Endothelial cell of umbilical vein (primary cell): ENCODE data around the gene VAV3. TPM values are rescaled to one million over a fixed set of nuclear protein-coding genes. Genes with fewer than 3 reads are reported as not detected.

ENCODE experiments used
- BruUV-seq: library from RNA; stranded (reverse); fragments of 400-500 nt; replicated peaks from 2 replicates; lab custom pipeline; 2021; lab: Mats Ljungman, UMichigan
- CTCF ChIA-PET: fragments of 300-600, 350-600 bp; sonication (Branson Sonifier 250); formaldehyde crosslinking; loops from one replicate; lab custom pipeline; 2021; ENCODE audit warnings: antibody characterized with exemption, inconsistent platforms; lab: Charles Lee
- POLR2A ChIA-PET: fragments of 300-600, 350-600 bp; sonication (Branson Sonifier 250); formaldehyde crosslinking; loops from one replicate; lab custom pipeline; 2021; ENCODE audit warnings: antibody characterized with exemption, inconsistent platforms; lab: Charles Lee
- DNase-seq: peaks from one replicate; pipeline ENCODE4 v3.0.0-alpha.2; 2011; ENCODE audit warnings: low read depth, low spot score
- FAIRE-seq: peaks from 2 replicates; lab custom pipeline; 2011; peaks lifted over from hg19 to GRCh38; lab: Jason Lieb, UNC
- H2AFZ ChIP-seq: 2 replicates; pipeline ENCODE4 v1.6.0; 2012; ENCODE audit warnings: low read depth, low read length, control low read depth, inconsistent platforms
- H3K27ac ChIP-seq: 2 replicates; pipeline ENCODE4 v1.5.1; 2011; ENCODE audit warnings: low read depth, mild to moderate bottlenecking, control low read depth, low read length, moderate library complexity; ENCODE audit not compliant: insufficient read depth
- H3K27me3 ChIP-seq, 2 experiments: 2 replicates each; pipeline versions ENCODE4 v1.6.0 to v1.6.1; 2011; ENCODE audit warnings: low read length in 2 of 2, mixed read lengths in 1 of 2; ENCODE audit not compliant: control insufficient read depth in 2 of 2, insufficient read depth in 2 of 2
- H3K36me3 ChIP-seq, 2 experiments: 2 replicates in 1 of 2; 3 replicates in 1 of 2; pipeline ENCODE4 v1.5.1; 2011; ENCODE audit warnings: low read length in 2 of 2, mild to moderate bottlenecking in 1 of 2, moderate library complexity in 1 of 2; ENCODE audit not compliant: control insufficient read depth in 2 of 2, insufficient read depth in 2 of 2; ENCODE audit errors: extremely low read depth in 1 of 2
- H3K4me1 ChIP-seq: 3 replicates; pipeline ENCODE4 v1.5.1; 2011; ENCODE audit warnings: mild to moderate bottlenecking, low read length; ENCODE audit not compliant: control insufficient read depth, insufficient read depth; ENCODE audit errors: extremely low read depth
- H3K4me2 ChIP-seq: 2 replicates; pipeline ENCODE4 v1.6.1; 2011; ENCODE audit warnings: low read length, control low read depth, mixed read lengths; ENCODE audit not compliant: insufficient read depth
- H3K4me3 ChIP-seq, 3 experiments: fragments of 200-600 bp in 1 of 3; sonication (generic), shearing (Covaris generic) in 1 of 3; replicated peaks in 1 of 3; 2 replicates each; pipeline ENCODE4 v1.5.1; 2011 to 2016; ENCODE audit warnings: control low read depth in 3 of 3, low read length in 3 of 3, mild to moderate bottlenecking in 2 of 3, inconsistent platforms in 1 of 3, low read depth in 1 of 3, moderate library complexity in 1 of 3; ENCODE audit not compliant: insufficient read depth in 1 of 3
- H3K79me2 ChIP-seq: 2 replicates; pipeline ENCODE4 v1.6.0; 2012; ENCODE audit warnings: low read length, inconsistent platforms; ENCODE audit not compliant: control insufficient read depth, insufficient read depth
- H3K9ac ChIP-seq: replicated peaks from 2 replicates; pipeline ENCODE3; 2011; ENCODE audit warnings: low read length, control low read depth; ENCODE audit not compliant: insufficient read depth; ENCODE audit errors: extremely low read depth
- H3K9me1 ChIP-seq: replicated peaks from 3 replicates; pipeline ENCODE4 v1.6.0; 2011; ENCODE audit warnings: mild to moderate bottlenecking, low read length; ENCODE audit not compliant: control insufficient read depth, insufficient read depth; ENCODE audit errors: extremely low read depth
- H3K9me3 ChIP-seq: replicated peaks from 2 replicates; pipeline ENCODE4 v1.5.1; 2012; ENCODE audit warnings: low read length, inconsistent platforms; ENCODE audit not compliant: control insufficient read depth, insufficient read depth
- H4K20me1 ChIP-seq: replicated peaks from 2 replicates; pipeline ENCODE3; 2011; ENCODE audit warnings: mild to moderate bottlenecking, low read length; ENCODE audit not compliant: control insufficient read depth, insufficient read depth; ENCODE audit errors: extremely low read depth
- CTCF ChIP-seq, 2 donors: IDR thresholded peaks; 1 replicate in 1 of 2; 2 replicates in 1 of 2; pipeline ENCODE4 v1.5.1; 2011; ENCODE audit warnings: low read length in 2 of 2, mild to moderate bottlenecking in 2 of 2, moderate library complexity in 2 of 2, control low read depth in 1 of 2, inconsistent platforms in 1 of 2, low read depth in 1 of 2; ENCODE audit not compliant: insufficient read depth in 1 of 2; ENCODE audit errors: extremely low read depth in 1 of 2
- EZH2 ChIP-seq: IDR thresholded peaks from 2 replicates; pipeline ENCODE4 v1.6.1; 2012; ENCODE audit warnings: borderline replicate concordance, low read depth, mild to moderate bottlenecking, moderate library complexity, low read length, inconsistent platforms; ENCODE audit not compliant: severe bottlenecking
- FOS ChIP-seq: IDR thresholded peaks from 2 replicates; pipeline ENCODE4 v1.6.1; 2011; ENCODE audit warnings: mild to moderate bottlenecking, low read length, moderate library complexity, borderline replicate concordance; ENCODE audit not compliant: insufficient read depth
- GATA2 ChIP-seq: IDR thresholded peaks from 2 replicates; pipeline ENCODE4 v1.7.0; 2011; ENCODE audit warnings: low read depth, mild to moderate bottlenecking, moderate library complexity, mixed read lengths, low read length; ENCODE audit not compliant: insufficient read length, insufficient read depth
- JUN ChIP-seq: IDR thresholded peaks from 2 replicates; pipeline ENCODE4 v1.6.1; 2011; ENCODE audit warnings: borderline replicate concordance, low read depth; ENCODE audit not compliant: insufficient read length, insufficient read depth
- MYC ChIP-seq: IDR thresholded peaks from one replicate; pipeline ENCODE4 v1.6.1; 2011; ENCODE audit warnings: mild to moderate bottlenecking, low read depth, low read length
- POLR2A ChIP-seq: IDR thresholded peaks from 2 replicates; pipeline ENCODE4 v1.6.1; 2012; ENCODE audit warnings: low read depth, mild to moderate bottlenecking, control low read depth, low read length
- POLR2AphosphoS5 ChIP-seq: IDR thresholded peaks from 2 replicates; pipeline ENCODE4 v1.6.1; 2012; ENCODE audit warnings: low read depth, mild to moderate bottlenecking, control low read depth, low read length, moderate library complexity; ENCODE audit not compliant: insufficient read depth
- dilution Hi-C: fragments of 300-500 bp; cut with MboI; formaldehyde crosslinking; loops from one replicate; pipeline ENCODE4 v1.15.0; 2019; ENCODE audit warnings: low sequenced_read_pairs; ENCODE audit not compliant: extremely low pct_ligation_motif_present
- intact Hi-C: fragments of 100-400 bp; cut with micrococcal nuclease; formaldehyde crosslinking; loops from one replicate; pipeline ENCODE4 v1.10.0; 2022
- polyA plus RNA-seq, 4 experiments: library from polyadenylated mRNA; depleted of rRNA in 3 of 4; stranded (reverse) in 3 of 4; unstranded in 1 of 4; fragments of >200 nt; gene quantifications; 2 replicates each; pipeline versions ENCODE4 v1.2.1 to v1.2.3, GENCODE V29; 2011 to 2012; ENCODE audit warnings: missing spikeins in 1 of 4
- total RNA-seq: library from RNA; stranded (reverse); gene quantifications from 2 replicates; pipeline ENCODE4 v1.2.3, GENCODE V29; 2021
- TF ChIP-seq, protein P1 (sequence below): IDR thresholded peaks from 2 replicates; pipeline ENCODE4 v1.6.1; 2011; ENCODE audit not compliant: insufficient read depth, insufficient read length

VAV3 gene
- total and polyA plus RNA-seq, 2 donors (not counting 3 experiments of a cell fraction or from before 2014, with no cell fraction given) = 0.18 to 1.5 TPM

DNA sequence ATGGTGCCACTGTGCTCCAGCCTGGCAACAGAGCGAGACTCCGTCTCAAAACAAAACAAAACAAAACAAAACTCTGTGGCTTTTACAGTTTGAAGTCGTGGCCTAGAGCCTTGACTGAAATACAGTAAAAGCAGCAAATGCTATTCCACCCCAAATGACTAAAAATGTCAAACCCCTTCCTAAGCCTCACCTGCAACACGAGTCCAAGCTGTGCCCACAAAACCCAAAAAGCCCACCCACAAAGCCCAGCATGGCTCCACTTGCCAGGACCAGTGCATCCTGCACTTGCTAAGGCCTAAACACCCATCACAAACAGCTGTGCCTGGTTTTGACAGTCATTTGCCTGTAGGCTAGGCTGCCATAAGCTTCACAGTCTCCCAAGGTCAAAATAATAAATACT, 21.3 kb downstream of the VAV3 start:
- dilution Hi-C loops = no loop called here
- CTCF ChIA-PET = no interaction called here

GRCh38 chr1:107942814-107943213, 22.2 kb downstream of the VAV3 start:
- intact Hi-C loops = no loop called here
- H3K4me3 ChIP-seq = no peak overlapping the region
- no TSS peak for BruUV-seq
- dilution Hi-C loops = no loop called here
- TF ChIP-seq GATA2 (no peak), JUN (no peak), MYC (no peak), EZH2 (no peak), POLR2A (no peak), FOS (no peak), CTCF (IDR thresholded peaks at IDR 0.05; ENCODE audit: extremely low read depth in 1 of 2, insufficient read depth in 1 of 2, low read depth in 1 of 2, low read length in 2 of 2) (no peak), POLR2AphosphoS5 (no peak)
- TF ChIP-seq, protein P1, sequence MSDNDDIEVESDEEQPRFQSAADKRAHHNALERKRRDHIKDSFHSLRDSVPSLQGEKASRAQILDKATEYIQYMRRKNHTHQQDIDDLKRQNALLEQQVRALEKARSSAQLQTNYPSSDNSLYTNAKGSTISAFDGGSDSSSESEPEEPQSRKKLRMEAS = no peak
- no peak overlapping the region for H3K9ac ChIP-seq
- H3K27me3 ChIP-seq = no peaks in the 10 kb centered on the region
- FAIRE-seq (no peak), DNase-seq (no peak)
- peaks cover 1% of the 10 kb centered on the region for H3K4me1 ChIP-seq
- no peaks in the 10 kb centered on the region for H3K9me1 ChIP-seq
- no peaks in the 10 kb centered on the region for H4K20me1 ChIP-seq
- no peaks in the 10 kb centered on the region for H3K79me2 ChIP-seq
- no peak overlapping the region for H3K4me2 ChIP-seq
- no peaks in the 10 kb centered on the region for H3K36me3 ChIP-seq
- CTCF ChIA-PET = no interaction called here
- POLR2A ChIA-PET = no interaction called here
- H3K27ac ChIP-seq = no peak overlapping the region
- H3K9me3 ChIP-seq = no peaks in the 10 kb centered on the region
- H2AFZ ChIP-seq = no peak overlapping the region

More for the DNA sequence above, 21.3 kb downstream of the VAV3 start:
- H3K9me1 ChIP-seq = no peaks in the 10 kb centered on the region
- no peaks in the 10 kb centered on the region for H3K36me3 ChIP-seq
- H3K9ac ChIP-seq = no peak overlapping the region
- H3K27me3 ChIP-seq = no peaks in the 10 kb centered on the region
- H3K79me2 ChIP-seq = no peaks in the 10 kb centered on the region
- no peak overlapping the region for H3K4me2 ChIP-seq
- no peak overlapping the region for H3K27ac ChIP-seq
- intact Hi-C loops = no loop called here
- DNase-seq (no peak), FAIRE-seq (no peak)
- H3K4me3 ChIP-seq = no peak overlapping the region
- TF ChIP-seq CTCF (IDR thresholded peaks at IDR 0.05; ENCODE audit: extremely low read depth in 1 of 2, insufficient read depth in 1 of 2, low read depth in 1 of 2, low read length in 2 of 2) = no peak
- TF ChIP-seq POLR2A = no peak
- no peaks in the 10 kb centered on the region for H3K4me1 ChIP-seq
- H4K20me1 ChIP-seq = no peaks in the 10 kb centered on the region
- H3K9me3 ChIP-seq = no peaks in the 10 kb centered on the region
- no TSS peak for BruUV-seq
- no peak overlapping the region for H2AFZ ChIP-seq
- POLR2A ChIA-PET = no interaction called here
